HG02678 (cell line): ENCODE results near the gene HOXC13.

Experiments used
- ATAC-seq: cut with Tn5 transposase; IDR thresholded peaks from one replicate; pipeline ENCODE4 v1.9.1; 2021; ENCODE audit warnings: mild to moderate bottlenecking, moderate library complexity; ENCODE audit not compliant: unreplicated experiment

Gene HOXC13

DNA sequence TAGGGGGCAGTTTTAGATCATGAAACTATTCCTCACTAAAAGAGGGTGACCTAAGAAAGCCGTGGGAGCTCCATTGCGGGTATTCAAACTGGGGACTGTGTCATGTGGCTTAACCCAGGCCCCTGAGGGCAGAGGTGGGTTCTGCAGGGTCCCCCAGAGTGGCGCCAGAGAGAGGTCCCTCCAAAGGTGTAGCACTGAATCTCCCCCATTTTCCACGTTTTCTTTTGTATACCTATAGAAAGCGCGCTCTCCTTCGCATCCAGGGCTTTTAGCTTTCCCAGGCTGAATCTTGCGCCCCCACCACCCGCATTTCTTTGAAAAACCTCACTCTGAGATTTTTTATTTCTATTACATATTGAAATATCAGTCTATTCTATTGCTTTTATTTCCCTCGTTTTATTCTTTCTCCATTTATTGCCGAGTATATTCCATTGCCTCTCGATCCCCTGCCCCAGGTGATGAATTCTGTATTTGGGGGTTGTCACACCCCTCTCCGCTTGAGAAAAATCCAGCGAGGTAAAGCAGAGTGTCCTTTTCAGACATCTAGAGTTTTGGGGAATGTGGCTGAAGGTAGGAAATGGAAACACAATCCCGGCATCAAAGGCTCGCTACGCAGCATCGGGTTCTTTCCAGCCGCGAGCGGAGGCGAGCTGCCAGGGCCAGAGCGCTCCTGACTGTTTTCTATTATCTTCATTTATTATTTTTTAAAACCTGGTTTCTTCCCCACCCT lies 870 bp upstream of the HOXC13 start:
- ATAC-seq = no peak

DNA sequence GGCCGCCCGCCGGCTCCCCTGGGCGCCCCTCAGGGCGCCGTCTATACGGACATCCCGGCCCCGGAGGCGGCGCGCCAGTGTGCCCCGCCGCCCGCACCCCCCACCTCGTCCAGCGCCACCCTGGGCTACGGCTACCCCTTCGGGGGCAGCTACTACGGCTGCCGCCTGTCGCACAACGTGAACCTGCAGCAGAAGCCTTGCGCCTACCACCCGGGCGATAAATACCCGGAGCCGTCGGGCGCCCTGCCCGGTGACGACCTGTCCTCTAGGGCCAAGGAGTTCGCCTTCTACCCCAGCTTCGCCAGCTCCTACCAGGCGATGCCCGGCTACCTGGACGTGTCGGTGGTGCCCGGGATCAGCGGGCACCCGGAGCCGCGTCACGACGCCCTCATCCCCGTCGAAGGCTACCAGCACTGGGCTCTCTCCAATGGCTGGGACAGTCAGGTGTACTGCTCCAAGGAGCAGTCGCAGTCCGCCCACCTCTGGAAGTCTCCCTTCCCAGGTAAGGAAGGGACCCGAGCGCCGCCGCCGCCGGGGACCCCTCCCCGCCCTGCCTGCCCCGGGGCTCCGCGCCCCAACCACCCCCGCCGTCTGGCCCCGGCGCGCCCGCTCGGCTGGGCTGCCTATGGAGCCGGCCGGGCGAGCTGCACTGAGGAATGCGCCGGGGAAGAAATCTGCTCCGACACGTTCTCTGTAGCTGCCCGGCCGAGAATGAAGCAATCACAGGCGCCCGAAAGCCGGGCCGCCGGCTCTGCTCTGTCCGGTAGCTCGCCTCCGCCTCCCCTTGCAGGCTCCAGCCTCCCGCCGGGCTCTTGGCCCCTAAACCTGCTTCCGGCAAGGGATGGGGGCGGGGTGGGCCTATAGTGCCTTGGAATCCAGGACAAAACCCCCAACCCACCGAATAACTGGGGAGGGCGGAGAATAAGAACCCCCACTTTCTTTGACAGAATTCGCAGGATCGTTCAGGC lies 794 bp downstream of the HOXC13 start:
- ATAC-seq = no peak

DNA sequence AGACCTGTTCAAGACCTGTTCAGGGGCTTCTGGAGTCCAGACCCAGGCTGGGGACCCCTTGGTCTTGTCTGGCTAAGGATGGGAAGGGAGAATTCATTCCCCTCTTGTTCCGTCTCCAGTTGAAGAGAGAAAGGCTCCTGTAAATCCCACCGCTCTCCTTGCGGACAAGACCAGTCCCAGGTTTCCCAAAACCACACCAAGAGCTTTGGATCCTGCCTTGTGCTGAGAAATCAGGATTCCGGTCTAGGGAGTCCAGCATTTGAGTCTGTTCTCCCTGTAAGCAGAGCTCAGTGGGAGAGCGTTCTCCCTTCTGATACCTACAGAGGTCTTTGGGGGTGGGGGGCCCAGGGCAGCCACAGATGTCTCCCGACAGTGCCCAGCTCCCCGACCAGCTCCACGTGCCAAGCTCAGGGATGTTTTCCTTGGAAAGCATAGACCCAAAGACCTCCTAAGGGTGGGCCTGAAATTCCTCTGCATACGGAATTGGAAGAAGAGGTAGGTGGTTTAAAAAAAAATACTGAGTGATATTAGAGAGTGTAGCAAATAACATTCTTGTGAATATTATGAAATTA lies 1.9 kb downstream of the HOXC13 start:
- ATAC-seq = no peak

DNA sequence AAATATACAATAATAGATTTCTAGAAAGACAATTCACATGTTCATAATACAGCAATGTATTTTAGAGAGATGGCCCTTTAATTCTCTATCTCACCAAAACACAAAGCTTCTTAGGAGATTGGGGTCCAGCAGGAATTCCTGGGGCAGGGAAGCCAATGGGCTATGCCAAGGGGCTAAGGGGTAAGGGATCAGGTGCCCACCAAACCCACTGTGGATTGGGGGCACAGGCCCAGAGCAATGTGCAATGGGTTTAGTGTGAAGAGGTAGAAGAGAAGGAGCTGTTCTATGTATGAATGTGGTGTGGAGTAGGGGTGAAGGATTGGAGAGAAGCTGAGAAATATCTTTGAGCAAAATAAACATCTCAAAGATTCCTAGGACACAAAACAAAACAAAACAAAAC lies 2.6 kb downstream of the HOXC13 start:
- ATAC-seq = no peak

- ATAC-seq = no peak
These were observed 3.1 kb downstream of the HOXC13 start for GRCh38 chr12:53941750-53942149.

- no peak for ATAC-seq
These were observed 3.9 kb downstream of the HOXC13 start for GRCh38 chr12:53942467-53942997.

GRCh38 chr12:53944209-53944608 lies 5.6 kb downstream of the HOXC13 start:
- no peak for ATAC-seq

DNA sequence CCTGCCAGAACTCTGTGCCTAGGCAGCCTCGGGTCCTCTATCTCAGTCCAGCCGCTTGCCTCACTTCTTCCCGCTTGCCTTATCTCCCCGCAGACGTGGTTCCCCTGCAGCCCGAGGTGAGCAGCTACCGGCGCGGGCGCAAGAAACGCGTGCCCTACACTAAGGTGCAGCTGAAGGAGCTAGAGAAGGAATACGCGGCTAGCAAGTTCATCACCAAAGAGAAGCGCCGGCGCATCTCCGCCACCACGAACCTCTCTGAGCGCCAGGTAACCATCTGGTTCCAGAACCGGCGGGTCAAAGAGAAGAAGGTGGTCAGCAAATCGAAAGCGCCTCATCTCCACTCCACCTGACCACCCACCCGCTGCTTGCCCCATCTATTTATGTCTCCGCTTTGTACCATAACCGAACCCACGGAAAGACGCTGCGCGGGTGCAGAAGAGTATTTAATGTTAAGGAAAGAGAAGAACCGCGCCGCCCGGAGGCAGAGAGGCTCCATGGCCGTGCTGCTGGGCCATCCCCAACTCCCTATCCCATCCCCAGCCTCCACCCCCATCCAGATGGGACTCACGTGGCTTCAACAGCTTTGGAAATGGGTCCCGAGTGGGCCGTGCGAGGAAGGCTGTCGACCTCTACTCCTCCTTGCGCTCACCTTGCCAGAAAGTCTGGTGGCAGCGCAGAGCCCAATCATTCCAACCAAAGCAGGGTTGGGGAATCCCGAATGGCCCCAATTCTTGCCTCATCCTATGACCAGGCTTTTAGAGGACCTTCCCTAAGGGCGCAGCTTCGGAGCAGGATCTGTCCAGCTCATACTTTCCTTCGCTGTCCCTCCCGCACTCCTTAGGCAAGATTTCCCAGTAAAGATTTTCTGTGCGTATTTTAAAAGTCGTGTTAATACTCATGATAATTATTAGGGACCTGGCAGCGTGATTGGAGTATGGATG lies 6.5 kb downstream of the HOXC13 start:
- no peak for ATAC-seq

GRCh38 chr12:53947743-53948142 lies 9.1 kb downstream of the HOXC13 start:
- ATAC-seq = no peak

- ATAC-seq = no peak
These were observed 10.3 kb downstream of the HOXC13 start for GRCh38 chr12:53948650-53949593.

GRCh38 chr12:53949631-53950436 lies 11.2 kb downstream of the HOXC13 start:
- no peak for ATAC-seq

GRCh38 chr12:53950437-53950773 lies 11.8 kb downstream of the HOXC13 start:
- no peak for ATAC-seq

- no peak for ATAC-seq
These were observed 12.4 kb downstream of the HOXC13 start for GRCh38 chr12:53950789-53951576.

- ATAC-seq = no peak
These were observed 13.1 kb downstream of the HOXC13 start for GRCh38 chr12:53951577-53952334.

DNA sequence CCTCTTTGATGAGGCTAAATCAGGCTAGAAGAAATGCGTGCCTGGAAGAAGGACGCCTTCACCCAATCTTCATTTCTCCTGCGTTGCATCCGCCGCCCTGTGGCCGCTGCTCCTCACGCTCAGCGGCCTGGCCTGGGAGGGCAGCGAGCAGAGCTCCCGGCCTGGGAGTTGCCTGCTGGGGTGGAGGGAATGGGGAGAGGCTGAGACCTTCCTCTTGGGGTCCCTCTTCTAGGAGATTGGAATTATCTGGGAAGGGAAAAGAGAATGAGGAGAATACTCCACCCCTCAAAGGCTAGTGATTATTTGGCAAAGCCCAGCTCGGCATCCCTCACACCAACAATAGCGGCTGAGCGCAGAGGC lies 13.7 kb downstream of the HOXC13 start:
- no peak for ATAC-seq

DNA sequence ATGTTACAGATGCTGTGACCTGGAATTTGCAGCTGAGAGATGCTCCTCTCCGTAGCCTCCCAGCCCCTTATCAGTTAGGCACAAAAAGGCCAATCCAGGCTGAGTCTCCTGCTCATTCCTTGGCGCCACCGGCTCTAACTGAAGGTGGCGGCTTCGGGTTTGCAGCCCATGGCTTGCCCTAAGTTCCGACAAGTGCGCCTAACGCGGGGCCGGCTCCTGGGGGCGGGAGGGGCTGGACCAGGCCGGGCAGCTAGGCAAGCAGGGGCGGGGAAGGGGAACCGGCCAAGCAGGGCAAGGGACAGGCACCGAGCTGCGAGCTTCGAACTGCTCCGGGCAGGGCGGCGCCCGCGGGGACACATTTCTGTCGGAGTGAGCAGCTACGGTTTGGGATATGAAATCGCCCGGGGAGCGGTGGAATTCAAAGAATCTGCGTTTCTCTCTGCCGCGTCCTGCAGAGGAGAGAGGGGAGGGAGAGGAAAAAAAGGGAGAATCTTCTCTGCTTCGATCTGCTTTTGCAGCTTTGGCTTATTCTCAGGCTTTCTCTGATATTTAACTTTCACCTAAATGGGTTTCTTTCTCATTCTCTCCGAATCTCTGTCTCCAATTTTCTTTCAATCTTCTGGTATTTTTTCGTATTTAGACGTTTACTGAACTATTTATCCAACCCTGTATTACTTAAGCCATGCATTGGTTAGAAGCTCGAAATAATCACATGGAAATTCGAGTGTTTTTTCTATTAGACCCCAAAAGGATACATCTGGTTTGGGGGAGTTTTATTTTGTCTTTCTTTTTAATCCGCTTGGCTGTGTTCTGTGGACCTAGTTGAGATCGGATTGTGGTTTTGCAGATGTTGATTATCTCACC lies 14.5 kb downstream of the HOXC13 start:
- no peak for ATAC-seq
